ENCODE data around the gene ACAD9. TPM values are rescaled to one million over a fixed set of nuclear protein-coding genes. Genes with fewer than 3 reads are reported as not detected.

The ACAD9 gene
- total RNA-seq, 1 experiment from 2014 or later = 43.1 TPM

DNA sequence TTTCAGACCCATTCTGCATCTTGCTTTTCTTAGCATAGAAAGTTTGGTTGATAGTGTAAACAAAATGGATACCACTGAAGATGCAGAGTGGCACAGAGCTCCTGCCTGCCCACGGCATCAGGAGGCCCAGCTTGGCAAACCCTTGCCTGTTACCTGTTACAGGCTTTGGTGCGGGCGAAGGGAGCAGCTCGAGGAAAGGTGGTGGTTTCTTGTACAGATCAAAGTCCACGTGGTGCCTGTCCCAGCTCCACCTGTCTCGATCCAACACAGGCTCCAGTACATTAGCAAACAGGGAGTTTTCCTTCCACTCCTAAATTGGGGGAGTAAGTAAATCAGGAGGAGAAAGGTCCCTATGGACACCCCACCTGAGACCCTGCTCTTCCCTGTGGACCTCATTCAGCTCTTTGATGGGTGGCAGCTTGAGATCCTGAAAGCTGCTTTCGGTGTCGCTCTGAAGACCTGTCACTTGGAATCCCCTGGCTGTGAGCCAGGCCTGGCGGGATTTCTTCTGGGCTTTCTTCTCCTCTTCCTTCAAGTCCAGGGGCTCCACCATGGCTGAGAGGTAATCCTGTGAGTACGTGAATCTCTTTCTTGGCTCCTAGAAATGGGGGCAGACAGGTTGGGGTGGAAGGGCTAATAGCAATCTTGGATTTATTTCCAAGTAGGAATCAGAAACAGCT, 35.7 kb downstream of the ACAD9 start:
- H3K4me3 Mint-ChIP-seq (ENCODE audit: unreplicated experiment) = no peak overlapping the region
- no TSS peak for BruUV-seq (replicated peaks)
- TF ChIP-seq, protein P1, sequence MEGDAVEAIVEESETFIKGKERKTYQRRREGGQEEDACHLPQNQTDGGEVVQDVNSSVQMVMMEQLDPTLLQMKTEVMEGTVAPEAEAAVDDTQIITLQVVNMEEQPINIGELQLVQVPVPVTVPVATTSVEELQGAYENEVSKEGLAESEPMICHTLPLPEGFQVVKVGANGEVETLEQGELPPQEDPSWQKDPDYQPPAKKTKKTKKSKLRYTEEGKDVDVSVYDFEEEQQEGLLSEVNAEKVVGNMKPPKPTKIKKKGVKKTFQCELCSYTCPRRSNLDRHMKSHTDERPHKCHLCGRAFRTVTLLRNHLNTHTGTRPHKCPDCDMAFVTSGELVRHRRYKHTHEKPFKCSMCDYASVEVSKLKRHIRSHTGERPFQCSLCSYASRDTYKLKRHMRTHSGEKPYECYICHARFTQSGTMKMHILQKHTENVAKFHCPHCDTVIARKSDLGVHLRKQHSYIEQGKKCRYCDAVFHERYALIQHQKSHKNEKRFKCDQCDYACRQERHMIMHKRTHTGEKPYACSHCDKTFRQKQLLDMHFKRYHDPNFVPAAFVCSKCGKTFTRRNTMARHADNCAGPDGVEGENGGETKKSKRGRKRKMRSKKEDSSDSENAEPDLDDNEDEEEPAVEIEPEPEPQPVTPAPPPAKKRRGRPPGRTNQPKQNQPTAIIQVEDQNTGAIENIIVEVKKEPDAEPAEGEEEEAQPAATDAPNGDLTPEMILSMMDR (IDR thresholded peaks at IDR 0.05; ENCODE audit: unreplicated experiment) = no peak
- POLR2A ChIA-PET = interaction anchor here (1.1 kb wide), 1 partner anchor 15 kb away, joined by 4 read pairs; no protein-coding TSS in a partner anchor
- no peak for DNase-seq (ENCODE audit: unreplicated experiment)
- CTCF ChIA-PET = interaction anchor here (0.5 to 0.9 kb wide), 3 partner anchors 138 to 472 kb away, joined by 3 read pairs; no protein-coding TSS in a partner anchor
- no peak overlapping the region for H3K27ac Mint-ChIP-seq (ENCODE audit: low read depth, unreplicated experiment)
- H3K36me3 Mint-ChIP-seq (ENCODE audit: insufficient read depth, unreplicated experiment) = peaks cover 37% of the 10 kb centered on the region
- H3K9me3 Mint-ChIP-seq (ENCODE audit: unreplicated experiment) = no peaks in the 10 kb centered on the region
- no peaks in the 10 kb centered on the region for H3K4me1 Mint-ChIP-seq (ENCODE audit: insufficient read depth, unreplicated experiment)
- intact Hi-C loops (cut with micrococcal nuclease) = no loop called here
- H3K27me3 Mint-ChIP-seq (ENCODE audit: insufficient read depth, unreplicated experiment) = no peaks in the 10 kb centered on the region

- Mint-ChIP-seq H3K36me3 (ENCODE audit: insufficient read depth, unreplicated experiment) (peaks cover 32% of the 10 kb centered on the region), H3K27me3 (ENCODE audit: insufficient read depth, unreplicated experiment) (no peaks in the 10 kb centered on the region), H3K27ac (ENCODE audit: low read depth, unreplicated experiment) (no peak overlapping the region), H3K4me3 (ENCODE audit: unreplicated experiment) (no peak overlapping the region), H3K9me3 (ENCODE audit: unreplicated experiment) (peaks cover 6% of the 10 kb centered on the region), H3K4me1 (ENCODE audit: insufficient read depth, unreplicated experiment) (no peaks in the 10 kb centered on the region)
- intact Hi-C loops (cut with micrococcal nuclease) = no loop called here
- ChIA-PET POLR2A (interaction anchor here (3.1 kb wide), 1 partner anchor 38 kb away, joined by 10 read pairs; the partner anchor contains the start of gene ACAD9), CTCF (interaction anchor here (0.6 to 1.4 kb wide), 2 partner anchors 124 to 300 kb away, joined by 3 read pairs; no protein-coding TSS in a partner anchor)
- no peak for DNase-seq (ENCODE audit: unreplicated experiment)
- TF ChIP-seq, protein P1 (IDR thresholded peaks at IDR 0.05; ENCODE audit: unreplicated experiment) = no peak
- no TSS peak for BruUV-seq (replicated peaks)
Observed at GRCh38 chr3:128917291-128917690, 37.9 kb downstream of the ACAD9 start.

GRCh38 chr3:128919988-128920387, 40.6 kb downstream of the ACAD9 start:
- H3K4me1 Mint-ChIP-seq (ENCODE audit: insufficient read depth, unreplicated experiment) = no peaks in the 10 kb centered on the region
- H3K36me3 Mint-ChIP-seq (ENCODE audit: insufficient read depth, unreplicated experiment) = peaks cover 33% of the 10 kb centered on the region
- H3K27ac Mint-ChIP-seq (ENCODE audit: low read depth, unreplicated experiment) = no peak overlapping the region
- POLR2A ChIA-PET = interaction anchor here (1.7 to 3.1 kb wide), 3 partner anchors 11 to 41 kb away, joined by 6 to 10 read pairs (median 7); partner anchors contain the start of gene ACAD9
- no peak for DNase-seq (ENCODE audit: unreplicated experiment)
- H3K4me3 Mint-ChIP-seq (ENCODE audit: unreplicated experiment) = no peak overlapping the region
- CTCF ChIA-PET = interaction anchor here (0.6 kb wide), 1 partner anchor 51 kb away, joined by 3 read pairs; no protein-coding TSS in a partner anchor
- no TSS peak for BruUV-seq (replicated peaks)
- peaks cover 7% of the 10 kb centered on the region for H3K9me3 Mint-ChIP-seq (ENCODE audit: unreplicated experiment)
- H3K27me3 Mint-ChIP-seq (ENCODE audit: insufficient read depth, unreplicated experiment) = no peaks in the 10 kb centered on the region
- intact Hi-C loops (cut with micrococcal nuclease) = no loop called here
- TF ChIP-seq, protein P1 (IDR thresholded peaks at IDR 0.05; ENCODE audit: unreplicated experiment) = no peak

- TF ChIP-seq, protein P1 (IDR thresholded peaks at IDR 0.05; ENCODE audit: unreplicated experiment) = no peak
- Mint-ChIP-seq H3K4me3 (ENCODE audit: unreplicated experiment) (no peak overlapping the region), H3K4me1 (ENCODE audit: insufficient read depth, unreplicated experiment) (no peaks in the 10 kb centered on the region), H3K36me3 (ENCODE audit: insufficient read depth, unreplicated experiment) (peaks cover 19% of the 10 kb centered on the region), H3K27ac (ENCODE audit: low read depth, unreplicated experiment) (no peak overlapping the region), H3K27me3 (ENCODE audit: insufficient read depth, unreplicated experiment) (no peaks in the 10 kb centered on the region), H3K9me3 (ENCODE audit: unreplicated experiment) (peaks cover 15% of the 10 kb centered on the region)
- no TSS peak for BruUV-seq (replicated peaks)
- DNase-seq (ENCODE audit: unreplicated experiment) = no peak
- ChIA-PET CTCF (interaction anchor here (0.6 kb wide), 1 partner anchor 13 kb away, joined by 3 read pairs; no protein-coding TSS in a partner anchor), POLR2A (interaction anchor here (0.6 to 1.5 kb wide), 4 partner anchors 8 to 244 kb away, joined by 4 to 6 read pairs (median 6); partner anchors contain the start of gene ACAD9)
- intact Hi-C loops (cut with micrococcal nuclease) = no loop called here
Observed at GRCh38 chr3:128922804-128923459, 43.5 kb downstream of the ACAD9 start.
